ENCODE data around the gene CCDC92B. TPM values are rescaled to one million over a fixed set of nuclear protein-coding genes. Genes with fewer than 3 reads are reported as not detected.

Gene CCDC92B
- total RNA-seq, 4 donors from 2014 or later, result 0.48 to 0.82 (median 0.75) TPM; not detected in 1

DNA sequence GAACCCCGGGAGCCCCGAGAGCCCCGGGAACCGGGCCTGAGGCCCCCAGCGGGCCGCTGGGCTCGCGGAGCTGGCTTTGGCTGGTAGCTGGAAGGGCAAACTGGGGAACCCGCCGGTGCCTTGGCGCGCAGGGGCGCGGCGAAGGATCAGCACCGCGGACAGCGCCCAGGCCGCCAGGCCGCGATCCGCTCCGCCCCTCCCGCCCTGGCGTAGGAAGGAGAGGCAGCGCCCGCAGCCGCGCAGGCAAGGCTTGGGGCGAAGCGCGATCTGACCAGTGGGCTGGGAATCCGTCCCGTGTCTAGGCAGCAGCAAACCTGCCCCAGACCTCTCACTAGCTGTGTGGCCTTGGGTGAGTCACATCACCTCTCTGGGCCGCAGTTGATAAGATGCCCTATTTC is 331 bp upstream of the CCDC92B start:
- intact Hi-C loops (cut with DNase I; ENCODE audit: low total_unique reads), result no loop called here
- DNase-seq, result peak; percentile 78
- TF ChIP-seq EP300 (IDR thresholded peaks at IDR 0.05; ENCODE audit: low read depth) (no peak), POLR2AphosphoS5 (IDR thresholded peaks at IDR 0.05) (no peak), POLR2A (IDR thresholded peaks at IDR 0.05) (no peak)
- TF ChIP-seq, protein P1, sequence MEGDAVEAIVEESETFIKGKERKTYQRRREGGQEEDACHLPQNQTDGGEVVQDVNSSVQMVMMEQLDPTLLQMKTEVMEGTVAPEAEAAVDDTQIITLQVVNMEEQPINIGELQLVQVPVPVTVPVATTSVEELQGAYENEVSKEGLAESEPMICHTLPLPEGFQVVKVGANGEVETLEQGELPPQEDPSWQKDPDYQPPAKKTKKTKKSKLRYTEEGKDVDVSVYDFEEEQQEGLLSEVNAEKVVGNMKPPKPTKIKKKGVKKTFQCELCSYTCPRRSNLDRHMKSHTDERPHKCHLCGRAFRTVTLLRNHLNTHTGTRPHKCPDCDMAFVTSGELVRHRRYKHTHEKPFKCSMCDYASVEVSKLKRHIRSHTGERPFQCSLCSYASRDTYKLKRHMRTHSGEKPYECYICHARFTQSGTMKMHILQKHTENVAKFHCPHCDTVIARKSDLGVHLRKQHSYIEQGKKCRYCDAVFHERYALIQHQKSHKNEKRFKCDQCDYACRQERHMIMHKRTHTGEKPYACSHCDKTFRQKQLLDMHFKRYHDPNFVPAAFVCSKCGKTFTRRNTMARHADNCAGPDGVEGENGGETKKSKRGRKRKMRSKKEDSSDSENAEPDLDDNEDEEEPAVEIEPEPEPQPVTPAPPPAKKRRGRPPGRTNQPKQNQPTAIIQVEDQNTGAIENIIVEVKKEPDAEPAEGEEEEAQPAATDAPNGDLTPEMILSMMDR (IDR thresholded peaks at IDR 0.05), result no peak
- Histone ChIP-seq H3K4me3 (peak overlapping the region in 2 of 4 donors; percentile 22 to 38), H3K27ac (no peak overlapping the region), H3K36me3 (no peaks in the 10 kb centered on the region), H3K9me3 (no peaks in the 10 kb centered on the region), H3K27me3 (peaks cover 71% of the 10 kb centered on the region), H3K4me1 (peaks cover 0 to 12% (median 5%) of the 10 kb centered on the region in 4 donors)
- WGBS, 2 donors (ENCODE audit: low coverage in 1 of 2), result 2% methylated on average over 35 of the region's 35 CpGs; no CpG with 5 or more reads in 1 of the 2 donors
- in situ Hi-C loops (cut with MboI; ENCODE audit: low pct_ligation_motif_present in 1 of 4, low pct_unique_long_range_greater_than_20kb in 1 of 4, low sequenced_read_pairs in 3 of 4), result no loop called here

DNA sequence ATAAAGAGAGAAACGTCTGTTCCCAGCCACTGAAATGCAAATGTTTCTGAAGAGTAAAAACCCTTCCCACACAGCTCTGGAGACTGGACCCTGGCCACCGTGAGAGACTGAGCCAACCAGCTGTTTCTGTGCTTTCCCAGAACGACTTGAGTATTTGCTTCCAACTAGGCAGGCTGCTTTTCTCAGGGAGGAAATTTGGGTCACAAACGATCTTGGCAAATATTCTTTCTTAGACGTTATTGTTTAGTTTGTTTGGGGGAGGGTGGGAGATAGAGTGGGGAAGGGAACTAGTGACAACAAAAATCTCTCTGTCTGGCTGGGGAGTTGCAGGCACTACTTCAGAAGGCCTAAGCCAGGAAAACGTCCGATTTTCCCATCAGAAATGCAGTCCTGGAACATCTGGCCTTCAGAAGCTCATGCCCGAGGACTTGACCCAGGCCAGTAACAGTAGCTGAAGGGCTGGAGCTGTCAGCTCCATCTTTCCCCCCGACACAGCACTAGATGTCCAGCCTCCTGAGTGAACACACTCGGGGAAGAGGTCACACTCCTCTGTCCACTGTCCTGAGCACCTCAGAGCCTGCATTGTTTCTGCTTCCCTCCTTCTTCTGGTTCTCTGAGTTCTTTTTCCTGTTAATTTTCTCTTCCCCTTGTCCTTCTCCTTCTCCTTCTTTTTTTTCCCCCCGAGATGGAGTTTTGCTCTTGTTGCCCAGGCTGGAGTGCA is 4.0 kb downstream of the CCDC92B start:
- no peak overlapping the region for H3K27ac ChIP-seq
- 18 to 22% methylated on average over 8 to 11 of the region's 11 CpGs for WGBS, 2 donors (ENCODE audit: low coverage in 1 of 2)
- no peaks in the 10 kb centered on the region for H3K36me3 ChIP-seq
- no peak for TF ChIP-seq POLR2A (IDR thresholded peaks at IDR 0.05)
- TF ChIP-seq, protein P1 (IDR thresholded peaks at IDR 0.05), result no peak
- TF ChIP-seq EP300 (IDR thresholded peaks at IDR 0.05; ENCODE audit: low read depth), result no peak
- H3K27me3 ChIP-seq, result peaks cover 60% of the 10 kb centered on the region
- H3K4me1 ChIP-seq, result peaks cover 0 to 12% (median 5%) of the 10 kb centered on the region in 4 donors
- no peak overlapping the region for H3K4me3 ChIP-seq
- H3K9me3 ChIP-seq, result no peaks in the 10 kb centered on the region
- no peak for DNase-seq
- in situ Hi-C loops (cut with MboI; ENCODE audit: low pct_ligation_motif_present in 1 of 4, low pct_unique_long_range_greater_than_20kb in 1 of 4, low sequenced_read_pairs in 3 of 4), result no loop called here
- intact Hi-C loops (cut with DNase I; ENCODE audit: low total_unique reads), result no loop called here

GRCh38 chr17:2737693-2738092 is 11.8 kb downstream of the CCDC92B start:
- 82% methylated on average over 15 of the region's 15 CpGs; no CpG with 5 or more reads in 1 of the 2 donors for WGBS, 2 donors (ENCODE audit: low coverage in 1 of 2)
- Histone ChIP-seq H3K4me3 (no peak overlapping the region), H3K4me1 (no peaks in the 10 kb centered on the region), H3K9me3 (no peaks in the 10 kb centered on the region), H3K36me3 (no peaks in the 10 kb centered on the region), H3K27ac (no peak overlapping the region), H3K27me3 (no peaks in the 10 kb centered on the region)
- TF ChIP-seq POLR2A (IDR thresholded peaks at IDR 0.05) (no peak), EP300 (IDR thresholded peaks at IDR 0.05; ENCODE audit: low read depth) (no peak), POLR2AphosphoS5 (IDR thresholded peaks at IDR 0.05) (no peak)
- TF ChIP-seq, protein P1 (IDR thresholded peaks at IDR 0.05), result no peak
- in situ Hi-C loops (cut with MboI; ENCODE audit: low pct_ligation_motif_present in 1 of 4, low pct_unique_long_range_greater_than_20kb in 1 of 4, low sequenced_read_pairs in 3 of 4), result no loop called here
- intact Hi-C loops (cut with DNase I; ENCODE audit: low total_unique reads), result no loop called here
- no peak for DNase-seq

DNA sequence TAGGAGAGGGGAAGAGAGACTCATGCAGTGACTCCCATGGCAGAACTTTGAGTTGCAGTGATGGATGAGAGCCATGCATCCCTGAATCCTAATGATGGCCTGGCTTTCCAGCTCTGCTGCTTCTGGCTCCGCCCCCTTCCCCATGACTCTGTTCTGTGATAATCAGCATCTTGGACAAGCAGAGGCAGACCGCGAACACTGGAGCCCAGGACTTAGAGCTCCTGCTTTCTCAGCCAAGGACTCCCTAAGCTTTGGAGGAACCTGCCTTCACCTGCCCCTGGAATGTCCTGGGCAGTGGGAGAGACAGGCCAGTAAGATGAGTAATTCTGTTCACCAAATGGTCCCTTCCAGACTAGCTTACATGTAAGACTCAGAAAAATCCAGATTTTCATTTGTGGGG is 12.5 kb downstream of the CCDC92B start:
- 82 to 93% methylated on average over 3 of the region's 3 CpGs for WGBS, 2 donors (ENCODE audit: low coverage in 1 of 2)
- in situ Hi-C loops (cut with MboI; ENCODE audit: low pct_ligation_motif_present in 1 of 4, low pct_unique_long_range_greater_than_20kb in 1 of 4, low sequenced_read_pairs in 3 of 4) (no loop called here), intact Hi-C loops (cut with DNase I; ENCODE audit: low total_unique reads) (no loop called here)
- H3K4me1 ChIP-seq, result no peaks in the 10 kb centered on the region
- TF ChIP-seq POLR2AphosphoS5 (IDR thresholded peaks at IDR 0.05) (no peak), EP300 (IDR thresholded peaks at IDR 0.05; ENCODE audit: low read depth) (no peak), POLR2A (IDR thresholded peaks at IDR 0.05) (no peak)
- TF ChIP-seq, protein P1 (IDR thresholded peaks at IDR 0.05), result no peak
- no peaks in the 10 kb centered on the region for H3K36me3 ChIP-seq
- H3K27me3 ChIP-seq, result peaks cover 6% of the 10 kb centered on the region
- no peak overlapping the region for H3K27ac ChIP-seq
- H3K4me3 ChIP-seq, result no peak overlapping the region
- no peaks in the 10 kb centered on the region for H3K9me3 ChIP-seq
- DNase-seq, result no peak

Measured in transverse colon (tissue), 4 donors.